Prostate gland (tissue), 2 donors: ENCODE results near the gene ARHGDIA.

Experiments used
- CTCF ChIP-seq, 4 experiments: fragments of 200-600 bp in 2 of 4; fragments of 450-650 bp in 2 of 4; sonication (generic) in 2 of 4; IDR thresholded peaks; 1 replicate in 3 of 4; 2 replicates in 1 of 4; pipeline ENCODE4 v1.5.1; 2016 to 2019; ENCODE audit warnings: antibody characterized with exemption in 4 of 4, mild to moderate bottlenecking in 2 of 4, moderate library complexity in 2 of 4
- POLR2A ChIP-seq: fragments of 450-650 bp; IDR thresholded peaks from one replicate; pipeline ENCODE4 v1.6.1; 2016; ENCODE audit warnings: antibody characterized with exemption, mild to moderate bottlenecking
- POLR2AphosphoS5 ChIP-seq: sonication (generic); formaldehyde crosslinking; IDR thresholded peaks from one replicate; pipeline ENCODE4 v1.6.1; 2017; ENCODE audit warnings: antibody characterized with exemption

DNA sequence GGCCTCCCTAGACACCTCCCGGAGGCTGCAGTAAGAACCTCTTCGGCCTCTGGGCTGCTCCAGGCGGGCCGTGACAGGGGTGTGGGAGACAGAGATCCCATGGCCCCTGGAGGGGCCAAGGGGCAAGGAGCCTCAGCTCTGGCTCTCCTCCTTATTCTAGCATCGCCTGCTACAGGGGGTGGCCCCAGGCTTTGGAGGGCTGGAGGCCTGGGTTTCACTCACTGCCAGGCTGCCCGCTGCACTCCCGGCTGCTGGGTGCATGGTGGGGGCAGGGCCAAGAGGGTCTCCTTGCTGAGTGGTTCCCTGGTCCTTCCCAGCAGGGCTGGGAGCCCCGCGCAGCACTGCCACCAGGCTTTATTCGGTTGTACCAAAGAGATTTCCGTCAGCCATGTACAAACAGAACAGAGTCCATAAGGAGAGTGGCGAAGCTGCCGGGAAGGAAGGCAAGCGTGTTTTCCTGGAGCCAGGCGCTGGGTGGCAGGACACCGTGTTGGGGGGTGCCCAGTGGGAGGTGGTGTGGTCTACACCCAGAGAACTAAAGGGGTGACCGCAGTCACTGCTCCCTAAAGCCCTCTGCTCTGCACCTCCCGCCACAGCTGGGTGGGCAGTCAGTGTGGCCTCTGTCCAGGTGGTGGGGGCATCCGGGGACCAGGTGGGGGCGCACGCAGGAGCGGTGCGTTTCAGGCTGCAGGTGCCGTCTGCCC lies 32.9 kb upstream of the ARHGDIA start:
- TF ChIP-seq CTCF (IDR thresholded peaks at IDR 0.05) = no peak
- TF ChIP-seq POLR2A = no peak
- no peak for TF ChIP-seq POLR2AphosphoS5
